H1 (cell line): ENCODE data around the gene BBX. TPM values are rescaled to one million over a fixed set of nuclear protein-coding genes. Genes with fewer than 3 reads are reported as not detected.

Experiments
- TEAD4 ChIP-seq: IDR thresholded peaks from 2 replicates; pipeline ENCODE4 v1.6.1; 2012; ENCODE audit warnings: low read depth, low read length, inconsistent platforms, mixed read lengths
- polyA plus RNA-seq, 7 experiments: library from polyadenylated mRNA; depleted of rRNA in 3 of 7; stranded (reverse) in 5 of 7; unstranded in 2 of 7; fragments of >200 nt in 5 of 7; fragments of 200-250 nt in 2 of 7; gene quantifications; 1 replicate in 5 of 7; 2 replicates in 1 of 7; 4 replicates in 1 of 7; pipeline versions ENCODE4 v1.2.1 to v1.2.3, GENCODE V29; 2011 to 2013; ENCODE audit warnings: missing spikeins in 2 of 7, mixed read lengths in 2 of 7
- total RNA-seq: library from RNA; stranded (reverse); fragmentation: NEBNext Ultra II Directional; extraction: Animal tissue kit (Norgen Biotek cat#: 25700); gene quantifications from 2 replicates; pipeline ENCODE4 v1.2.1, GENCODE V29; 2021

The BBX gene
- total and polyA plus RNA-seq, 2 of the 8 experiments (the other 6 are each of a cell fraction or from before 2014, with no cell fraction given): 11.0 to 42.5 TPM

DNA sequence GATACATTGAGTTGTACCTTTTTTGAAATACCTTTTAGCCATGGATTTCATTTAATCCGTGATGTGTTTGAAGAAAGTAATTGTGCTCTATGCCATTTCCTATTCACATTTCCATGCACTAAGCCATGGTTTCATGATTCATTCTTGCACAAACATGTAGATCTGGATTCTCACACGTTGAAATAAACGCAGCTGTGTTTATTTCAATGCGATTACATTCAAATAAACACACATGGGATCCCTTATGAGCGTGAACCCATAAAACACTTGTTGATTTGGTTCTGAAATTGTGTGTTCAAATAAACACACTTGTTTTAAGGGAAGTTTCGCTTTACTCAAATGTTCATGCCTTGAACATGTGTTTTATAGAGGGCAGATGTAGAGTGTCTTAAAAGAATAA lies 39.2 kb downstream of the BBX start (continued):
- TF ChIP-seq TEAD4: no peak
